Keratinocyte (primary cell): Measurements from ENCODE around the gene ETFA.

Experiments
- EZH2 ChIP-seq: IDR thresholded peaks from one replicate; pipeline ENCODE4 v1.6.1; 2012; ENCODE audit warnings: inconsistent platforms, mild to moderate bottlenecking, low read length, moderate library complexity
- TF ChIP-seq, protein P1 (sequence below), 3 experiments: IDR thresholded peaks in 1 of 3; conservative IDR thresholded peaks in 1 of 3; optimal IDR thresholded peaks in 1 of 3; 2 replicates in 2 of 3; 3 replicates in 1 of 3; pipeline versions ENCODE3 to v1.5.1; 2011; ENCODE audit warnings: low read length in 3 of 3, mild to moderate bottlenecking in 3 of 3, moderate library complexity in 2 of 3, control low read depth in 1 of 3, inconsistent platforms in 1 of 3; ENCODE audit not compliant: insufficient read depth in 2 of 3; ENCODE audit errors: extremely low read depth in 1 of 3

DNA sequence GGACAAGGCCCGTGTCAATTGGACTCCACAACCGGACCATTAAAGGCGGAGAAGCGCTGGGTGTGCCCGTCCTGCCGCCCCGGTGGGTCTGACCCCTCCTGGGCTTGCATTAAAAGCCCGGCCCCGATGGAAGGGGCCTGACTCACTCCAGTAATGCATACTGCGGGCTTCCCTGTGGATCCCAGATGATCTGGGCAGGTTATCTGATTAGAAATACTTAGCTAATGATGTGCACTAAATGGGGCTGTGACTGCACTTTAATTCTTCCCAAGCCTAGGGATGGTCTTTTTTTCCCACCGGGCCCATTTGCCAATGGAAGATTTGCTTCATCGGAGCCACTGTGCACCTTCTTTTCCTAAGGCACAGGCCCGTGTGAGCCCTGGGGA lies 126.6 kb downstream of the ETFA start:
- TF ChIP-seq, protein P1, sequence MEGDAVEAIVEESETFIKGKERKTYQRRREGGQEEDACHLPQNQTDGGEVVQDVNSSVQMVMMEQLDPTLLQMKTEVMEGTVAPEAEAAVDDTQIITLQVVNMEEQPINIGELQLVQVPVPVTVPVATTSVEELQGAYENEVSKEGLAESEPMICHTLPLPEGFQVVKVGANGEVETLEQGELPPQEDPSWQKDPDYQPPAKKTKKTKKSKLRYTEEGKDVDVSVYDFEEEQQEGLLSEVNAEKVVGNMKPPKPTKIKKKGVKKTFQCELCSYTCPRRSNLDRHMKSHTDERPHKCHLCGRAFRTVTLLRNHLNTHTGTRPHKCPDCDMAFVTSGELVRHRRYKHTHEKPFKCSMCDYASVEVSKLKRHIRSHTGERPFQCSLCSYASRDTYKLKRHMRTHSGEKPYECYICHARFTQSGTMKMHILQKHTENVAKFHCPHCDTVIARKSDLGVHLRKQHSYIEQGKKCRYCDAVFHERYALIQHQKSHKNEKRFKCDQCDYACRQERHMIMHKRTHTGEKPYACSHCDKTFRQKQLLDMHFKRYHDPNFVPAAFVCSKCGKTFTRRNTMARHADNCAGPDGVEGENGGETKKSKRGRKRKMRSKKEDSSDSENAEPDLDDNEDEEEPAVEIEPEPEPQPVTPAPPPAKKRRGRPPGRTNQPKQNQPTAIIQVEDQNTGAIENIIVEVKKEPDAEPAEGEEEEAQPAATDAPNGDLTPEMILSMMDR (optimal IDR thresholded peaks at IDR 0.05 in 1 of 3, IDR thresholded peaks at IDR 0.05 in 1 of 3, conservative IDR thresholded peaks at IDR 0.05 in 1 of 3; ENCODE audit: extremely low read depth in 1 of 3, insufficient read depth in 2 of 3, low read length in 3 of 3), result no peak
- no peak for TF ChIP-seq EZH2
